Measurements from ENCODE around the gene BRSK2.

DNA sequence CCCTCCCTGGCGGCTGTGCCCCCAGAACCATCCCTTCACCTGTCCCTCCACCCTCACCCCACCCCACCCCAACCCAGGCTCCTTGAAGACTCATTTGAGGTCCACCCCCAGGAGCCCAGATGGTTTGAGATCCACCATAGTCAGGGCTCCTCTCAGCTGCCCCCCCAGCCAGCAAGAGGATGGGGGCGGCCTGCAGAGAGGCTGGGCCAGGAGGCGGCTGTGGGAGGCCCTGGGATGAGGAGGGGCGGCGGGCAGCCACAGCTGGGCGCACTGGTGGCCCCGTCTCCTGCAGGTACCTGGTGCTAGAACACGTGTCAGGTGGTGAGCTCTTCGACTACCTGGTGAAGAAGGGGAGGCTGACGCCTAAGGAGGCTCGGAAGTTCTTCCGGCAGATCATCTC is 50.8 kb downstream of the BRSK2 start:
- TF ChIP-seq, protein P1, sequence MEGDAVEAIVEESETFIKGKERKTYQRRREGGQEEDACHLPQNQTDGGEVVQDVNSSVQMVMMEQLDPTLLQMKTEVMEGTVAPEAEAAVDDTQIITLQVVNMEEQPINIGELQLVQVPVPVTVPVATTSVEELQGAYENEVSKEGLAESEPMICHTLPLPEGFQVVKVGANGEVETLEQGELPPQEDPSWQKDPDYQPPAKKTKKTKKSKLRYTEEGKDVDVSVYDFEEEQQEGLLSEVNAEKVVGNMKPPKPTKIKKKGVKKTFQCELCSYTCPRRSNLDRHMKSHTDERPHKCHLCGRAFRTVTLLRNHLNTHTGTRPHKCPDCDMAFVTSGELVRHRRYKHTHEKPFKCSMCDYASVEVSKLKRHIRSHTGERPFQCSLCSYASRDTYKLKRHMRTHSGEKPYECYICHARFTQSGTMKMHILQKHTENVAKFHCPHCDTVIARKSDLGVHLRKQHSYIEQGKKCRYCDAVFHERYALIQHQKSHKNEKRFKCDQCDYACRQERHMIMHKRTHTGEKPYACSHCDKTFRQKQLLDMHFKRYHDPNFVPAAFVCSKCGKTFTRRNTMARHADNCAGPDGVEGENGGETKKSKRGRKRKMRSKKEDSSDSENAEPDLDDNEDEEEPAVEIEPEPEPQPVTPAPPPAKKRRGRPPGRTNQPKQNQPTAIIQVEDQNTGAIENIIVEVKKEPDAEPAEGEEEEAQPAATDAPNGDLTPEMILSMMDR (IDR thresholded peaks at IDR 0.05; ENCODE audit: low read length): no peak
- TF ChIP-seq EZH2phosphoT487 (IDR thresholded peaks at IDR 0.05; ENCODE audit: low read length): no peak
